ENCODE results near the gene RBBP8NL.

The RBBP8NL gene

DNA sequence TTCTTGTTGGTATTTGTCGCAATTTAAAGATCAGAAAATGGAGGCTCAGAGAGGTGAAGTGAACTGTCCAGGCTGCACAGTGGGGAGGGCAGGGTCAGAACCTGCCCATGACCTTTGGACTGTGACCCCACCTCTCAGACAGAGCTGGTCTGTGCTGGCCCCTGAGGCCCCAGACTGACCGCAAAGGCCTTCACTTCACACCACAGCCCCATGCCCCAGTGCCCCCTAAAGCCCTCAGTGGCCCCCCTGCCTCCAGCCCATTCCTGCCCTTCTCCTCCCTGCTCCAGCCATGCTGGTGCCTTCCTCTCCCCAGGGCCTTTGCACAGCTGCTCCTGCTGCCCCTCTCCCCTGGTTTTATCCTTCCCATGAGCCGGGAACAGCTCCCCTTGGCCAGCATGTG, 9.4 kb upstream of the RBBP8NL start:
- no peaks in the 10 kb centered on the region for H3K9me3 ChIP-seq (replicated peaks; ENCODE audit: insufficient read depth, low read length)
- H3K79me2 ChIP-seq (ENCODE audit: low read length), result no peaks in the 10 kb centered on the region
- H3F3A ChIP-seq (ENCODE audit: insufficient read depth, low read length), result no peaks in the 10 kb centered on the region
- no peaks in the 10 kb centered on the region for H3K36me3 ChIP-seq (replicated peaks; ENCODE audit: insufficient read depth, low read length)
- TF ChIP-seq EZH2 (optimal IDR thresholded peaks at IDR 0.05; ENCODE audit: low read depth, low read length) (no peak), EZH2phosphoT487 (IDR thresholded peaks at IDR 0.05; ENCODE audit: low read length) (no peak)
- TF ChIP-seq, protein P1, sequence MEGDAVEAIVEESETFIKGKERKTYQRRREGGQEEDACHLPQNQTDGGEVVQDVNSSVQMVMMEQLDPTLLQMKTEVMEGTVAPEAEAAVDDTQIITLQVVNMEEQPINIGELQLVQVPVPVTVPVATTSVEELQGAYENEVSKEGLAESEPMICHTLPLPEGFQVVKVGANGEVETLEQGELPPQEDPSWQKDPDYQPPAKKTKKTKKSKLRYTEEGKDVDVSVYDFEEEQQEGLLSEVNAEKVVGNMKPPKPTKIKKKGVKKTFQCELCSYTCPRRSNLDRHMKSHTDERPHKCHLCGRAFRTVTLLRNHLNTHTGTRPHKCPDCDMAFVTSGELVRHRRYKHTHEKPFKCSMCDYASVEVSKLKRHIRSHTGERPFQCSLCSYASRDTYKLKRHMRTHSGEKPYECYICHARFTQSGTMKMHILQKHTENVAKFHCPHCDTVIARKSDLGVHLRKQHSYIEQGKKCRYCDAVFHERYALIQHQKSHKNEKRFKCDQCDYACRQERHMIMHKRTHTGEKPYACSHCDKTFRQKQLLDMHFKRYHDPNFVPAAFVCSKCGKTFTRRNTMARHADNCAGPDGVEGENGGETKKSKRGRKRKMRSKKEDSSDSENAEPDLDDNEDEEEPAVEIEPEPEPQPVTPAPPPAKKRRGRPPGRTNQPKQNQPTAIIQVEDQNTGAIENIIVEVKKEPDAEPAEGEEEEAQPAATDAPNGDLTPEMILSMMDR (IDR thresholded peaks at IDR 0.05; ENCODE audit: low read length), result no peak
- H3K27ac ChIP-seq (ENCODE audit: low read length), result no peak overlapping the region
- no peak overlapping the region for H3K4me3 ChIP-seq (ENCODE audit: low read length)
- H2AFZ ChIP-seq (ENCODE audit: low read length), result no peak overlapping the region
- no peak overlapping the region for H3K9ac ChIP-seq (ENCODE audit: low read length)
- no peak for DNase-seq
- H4K20me1 ChIP-seq (ENCODE audit: insufficient read depth, low read length), result no peaks in the 10 kb centered on the region
- no peak overlapping the region for H3K4me2 ChIP-seq (ENCODE audit: low read depth, low read length)
- H3K4me1 ChIP-seq (ENCODE audit: low read length), result no peaks in the 10 kb centered on the region
- H3K27me3 ChIP-seq (replicated peaks; ENCODE audit: insufficient read depth, low read length), result peaks cover 100% of the 10 kb centered on the region
- no peaks in the 10 kb centered on the region for H3K9me2 ChIP-seq (replicated peaks; ENCODE audit: insufficient read depth, low read length)

DNA sequence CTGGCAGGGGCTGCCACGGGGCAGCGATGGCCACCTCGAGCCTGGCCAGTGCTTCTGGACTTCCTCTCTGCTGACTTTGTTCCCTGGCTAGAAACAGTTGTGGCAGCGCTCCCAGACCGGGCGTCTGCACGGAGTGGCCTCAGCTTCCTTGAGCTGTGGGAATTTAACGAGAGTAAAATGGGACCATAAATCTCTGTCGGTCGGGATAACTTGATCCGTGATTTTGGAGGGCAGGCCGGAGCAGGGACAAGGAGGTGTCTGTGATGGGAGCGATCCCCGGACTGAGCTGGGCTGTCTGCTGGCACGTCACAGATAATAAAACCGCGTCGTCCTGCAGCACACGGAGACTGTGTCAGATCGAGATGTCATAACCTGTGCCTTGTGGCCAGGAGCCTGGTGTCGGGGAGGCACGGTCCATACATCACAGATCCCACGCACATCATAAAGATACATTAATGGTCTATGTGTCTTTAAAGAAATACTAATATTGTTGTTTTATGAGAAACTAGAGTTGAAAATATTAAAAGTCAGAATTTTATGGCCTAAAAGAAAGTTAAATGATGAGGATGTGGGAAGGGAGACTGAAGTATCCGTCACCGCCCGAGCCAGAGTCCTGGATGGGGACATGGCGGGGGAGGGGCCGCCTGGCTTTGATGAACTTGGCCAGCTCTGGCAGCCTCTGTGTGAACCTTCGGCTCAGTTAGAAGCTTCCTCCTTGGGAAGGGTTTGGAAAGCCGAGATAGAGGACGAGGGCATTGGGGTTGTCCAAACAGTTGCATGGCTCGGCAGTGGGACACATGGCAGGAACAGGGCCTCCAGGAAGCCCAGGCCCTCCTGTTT, 6.5 kb upstream of the RBBP8NL start:
- no peaks in the 10 kb centered on the region for H3K9me2 ChIP-seq (replicated peaks; ENCODE audit: insufficient read depth, low read length)
- no peaks in the 10 kb centered on the region for H4K20me1 ChIP-seq (ENCODE audit: insufficient read depth, low read length)
- H3K4me3 ChIP-seq (ENCODE audit: low read length), result no peak overlapping the region
- TF ChIP-seq, protein P1 (IDR thresholded peaks at IDR 0.05; ENCODE audit: low read length), result no peak
- TF ChIP-seq EZH2phosphoT487 (IDR thresholded peaks at IDR 0.05; ENCODE audit: low read length), result 0 out of 2 replicates have a peak, but pooled peaks have one; percentile 19
- H3K4me2 ChIP-seq (ENCODE audit: low read depth, low read length), result no peak overlapping the region
- peaks cover 100% of the 10 kb centered on the region for H3K27me3 ChIP-seq (replicated peaks; ENCODE audit: insufficient read depth, low read length)
- no peak overlapping the region for H2AFZ ChIP-seq (ENCODE audit: low read length)
- no peak for DNase-seq
- no peaks in the 10 kb centered on the region for H3K9me3 ChIP-seq (replicated peaks; ENCODE audit: insufficient read depth, low read length)
- no peak overlapping the region for H3K27ac ChIP-seq (ENCODE audit: low read length)
- no peaks in the 10 kb centered on the region for H3K36me3 ChIP-seq (replicated peaks; ENCODE audit: insufficient read depth, low read length)
- H3K9ac ChIP-seq (ENCODE audit: low read length), result no peak overlapping the region
- H3K4me1 ChIP-seq (ENCODE audit: low read length), result no peaks in the 10 kb centered on the region
- H3F3A ChIP-seq (ENCODE audit: insufficient read depth, low read length), result no peaks in the 10 kb centered on the region
- no peaks in the 10 kb centered on the region for H3K79me2 ChIP-seq (ENCODE audit: low read length)

- H3K4me2 ChIP-seq (ENCODE audit: low read depth, low read length), result no peak overlapping the region
- TF ChIP-seq, protein P1 (IDR thresholded peaks at IDR 0.05; ENCODE audit: low read length), result no peak
- TF ChIP-seq EZH2 (optimal IDR thresholded peaks at IDR 0.05; ENCODE audit: low read depth, low read length), result no peak
- H3K27me3 ChIP-seq (replicated peaks; ENCODE audit: insufficient read depth, low read length), result peaks cover 99% of the 10 kb centered on the region
- no peak overlapping the region for H3K27ac ChIP-seq (ENCODE audit: low read length)
- H4K20me1 ChIP-seq (ENCODE audit: insufficient read depth, low read length), result no peaks in the 10 kb centered on the region
- no peaks in the 10 kb centered on the region for H3F3A ChIP-seq (ENCODE audit: insufficient read depth, low read length)
- no peak for DNase-seq
- no peaks in the 10 kb centered on the region for H3K4me1 ChIP-seq (ENCODE audit: low read length)
- H3K9me3 ChIP-seq (replicated peaks; ENCODE audit: insufficient read depth, low read length), result no peaks in the 10 kb centered on the region
- H3K9ac ChIP-seq (ENCODE audit: low read length), result no peak overlapping the region
- no peaks in the 10 kb centered on the region for H3K9me2 ChIP-seq (replicated peaks; ENCODE audit: insufficient read depth, low read length)
- H2AFZ ChIP-seq (ENCODE audit: low read length), result no peak overlapping the region
- H3K79me2 ChIP-seq (ENCODE audit: low read length), result no peaks in the 10 kb centered on the region
- no peaks in the 10 kb centered on the region for H3K36me3 ChIP-seq (replicated peaks; ENCODE audit: insufficient read depth, low read length)
- H3K4me3 ChIP-seq (ENCODE audit: low read length), result no peak overlapping the region
Measured at GRCh38 chr20:62430866-62431447, 3.6 kb upstream of the RBBP8NL start.
